CD14-positive monocyte (primary cell): ENCODE measurements around the gene ZNF410. TPM values are rescaled to one million over a fixed set of nuclear protein-coding genes. Genes with fewer than 3 reads are reported as not detected.
A peak's percentile ranks its signal among the peaks of the same experiment; 100 is the strongest.
"Not testable (repeated sequence)": the region's sequence is repeated elsewhere in the genome, so short reads cannot be mapped to it uniquely, and the experiment has no call there.

ENCODE experiments used
- DNase-seq, 3 donors: peaks; one replicate each; pipeline ENCODE4 v3.0.0-alpha.2; 2011 to 2022
- H2AFZ ChIP-seq: 2 replicates; pipeline ENCODE4 v1.6.0; 2012; ENCODE audit warnings: mild to moderate bottlenecking, low read depth, low read length, inconsistent platforms; ENCODE audit not compliant: insufficient read depth, poor library complexity, severe bottlenecking
- H3K27ac ChIP-seq, 2 donors: 1 replicate in 1 of 2; 2 replicates in 1 of 2; pipeline ENCODE4 v1.5.1; 2012 to 2013; ENCODE audit warnings: low read length in 2 of 2, control low read depth in 1 of 2, inconsistent platforms in 1 of 2, low read depth in 1 of 2, mild to moderate bottlenecking in 1 of 2
- H3K27me3 ChIP-seq, 2 donors: one replicate each; pipeline versions ENCODE4 v1.6.0 to v1.6.1; 2011 to 2013; ENCODE audit warnings: low read length in 2 of 2; ENCODE audit not compliant: control insufficient read depth in 2 of 2, insufficient read depth in 2 of 2
- H3K36me3 ChIP-seq, 2 donors: replicated peaks in 1 of 2; 1 replicate in 1 of 2; 2 replicates in 1 of 2; pipeline versions ENCODE4 v1.5.1 to v1.6.1; 2012 to 2013; ENCODE audit warnings: low read length in 2 of 2, control low read depth in 1 of 2, inconsistent platforms in 1 of 2, mild to moderate bottlenecking in 1 of 2; ENCODE audit not compliant: insufficient read depth in 2 of 2, control insufficient read depth in 1 of 2
- H3K4me1 ChIP-seq, 2 donors: 1 replicate in 1 of 2; 2 replicates in 1 of 2; pipeline versions ENCODE4 v1.5.1 to v1.6.1; 2012 to 2013; ENCODE audit warnings: low read length in 2 of 2, control low read depth in 1 of 2, inconsistent platforms in 1 of 2, mild to moderate bottlenecking in 1 of 2, moderate library complexity in 1 of 2; ENCODE audit not compliant: insufficient read depth in 2 of 2, control insufficient read depth in 1 of 2
- H3K4me2 ChIP-seq: replicated peaks from 2 replicates; pipeline ENCODE3; 2012; ENCODE audit warnings: low read length, moderate library complexity, mild to moderate bottlenecking; ENCODE audit not compliant: poor library complexity, severe bottlenecking; ENCODE audit errors: extremely low read depth
- H3K4me3 ChIP-seq, 3 experiments: fragments of 200-600 bp in 1 of 3; sonication (generic) in 1 of 3; replicated peaks in 1 of 3; 1 replicate in 2 of 3; 2 replicates in 1 of 3; pipeline ENCODE4 v1.5.1; 2011 to 2013; ENCODE audit warnings: low read length in 3 of 3, mild to moderate bottlenecking in 3 of 3, control low read depth in 2 of 3, low read depth in 2 of 3, inconsistent platforms in 1 of 3, moderate library complexity in 1 of 3
- H3K79me2 ChIP-seq: 2 replicates; pipeline ENCODE4 v1.6.0; 2012; ENCODE audit warnings: mild to moderate bottlenecking, control low read depth, inconsistent platforms, low read length, moderate library complexity; ENCODE audit not compliant: insufficient read depth
- H3K9ac ChIP-seq: 2 replicates; pipeline ENCODE4 v1.6.0; 2017; ENCODE audit warnings: low read length, mild to moderate bottlenecking; ENCODE audit not compliant: insufficient read depth, poor library complexity, severe bottlenecking
- H3K9me3 ChIP-seq, 2 donors: replicated peaks in 1 of 2; 1 replicate in 1 of 2; 2 replicates in 1 of 2; pipeline versions ENCODE4 v1.5.1 to v1.6.1; 2012 to 2013; ENCODE audit warnings: low read length in 2 of 2, control low read depth in 1 of 2; ENCODE audit not compliant: control insufficient read depth in 1 of 2, insufficient read depth in 1 of 2
- H4K20me1 ChIP-seq: 2 replicates; pipeline ENCODE4 v1.6.0; 2012; ENCODE audit warnings: mild to moderate bottlenecking, low read length, control low read depth, moderate library complexity; ENCODE audit not compliant: insufficient read depth
- H3K27ac Mint-ChIP-seq, 7 donors: one replicate each; pipeline ENCODE4 v1.8.0; 2020; ENCODE audit warnings: mild to moderate bottlenecking in 7 of 7, mixed read lengths in 7 of 7, moderate library complexity in 6 of 7, inconsistent platforms in 2 of 7
- H3K27me3 Mint-ChIP-seq, 3 donors: one replicate each; pipeline ENCODE4 v1.8.0; 2021 to 2022; ENCODE audit warnings: low read depth in 3 of 3, mild to moderate bottlenecking in 3 of 3, mixed read lengths in 3 of 3, moderate library complexity in 3 of 3, inconsistent platforms in 1 of 3
- H3K36me3 Mint-ChIP-seq, 2 donors: one replicate each; pipeline ENCODE4 v1.8.0; 2020; ENCODE audit warnings: mixed read lengths in 2 of 2, inconsistent platforms in 1 of 2, mild to moderate bottlenecking in 1 of 2
- H3K4me1 Mint-ChIP-seq: one replicate; pipeline ENCODE4 v1.8.0; 2020; ENCODE audit warnings: mild to moderate bottlenecking, mixed read lengths
- H3K4me3 Mint-ChIP-seq, 2 donors: one replicate each; pipeline ENCODE4 v1.8.0; 2020; ENCODE audit warnings: mild to moderate bottlenecking in 2 of 2, mixed read lengths in 2 of 2, moderate library complexity in 1 of 2
- H3K9me3 Mint-ChIP-seq, 7 donors: one replicate each; pipeline ENCODE4 v1.8.0; 2020 to 2022; ENCODE audit warnings: mixed read lengths in 7 of 7, mild to moderate bottlenecking in 6 of 7, moderate library complexity in 6 of 7, inconsistent platforms in 2 of 7
- WGBS: methylation state at CpG from one replicate; pipeline ENCODE4 v1.1.5; 2013; ENCODE audit warnings: missing lambda C conversion rate; ENCODE audit not compliant: insufficient coverage; 5-methylcytosine and 5-hydroxymethylcytosine counted together
- intact Hi-C, 2 donors: fragments of 100-400 bp; cut with micrococcal nuclease; formaldehyde crosslinking; loops; one replicate each; pipeline versions ENCODE4 v1.15.0 to v1.15.1; 2023
- polyA minus RNA-seq: library from RNA; depleted of rRNA, polyadenylated mRNA; stranded (reverse); fragments of >200 nt; gene quantifications from 2 replicates; pipeline ENCODE4 v1.2.3, GENCODE V29; 2012
- polyA plus RNA-seq, 3 donors: library from polyadenylated mRNA; depleted of rRNA in 1 of 3; unstranded in 2 of 3; stranded (reverse) in 1 of 3; fragments of 300-500 nt in 2 of 3; fragments of >200 nt in 1 of 3; fragmentation: Illumina TruSeq in 2 of 3; gene quantifications; 1 replicate in 2 of 3; 2 replicates in 1 of 3; pipeline ENCODE4 v1.2.3, GENCODE V29; 2012 to 2021
- total RNA-seq, 12 experiments: library from RNA in 1 of 12; stranded (reverse) in 1 of 12; fragments of 120-200 nt in 1 of 12; gene quantifications; one replicate each; pipeline ENCODE4 v1.2.4 and lab custom pipeline; 2013 to 2026; ENCODE audit warnings: mixed read lengths in 6 of 12, inconsistent platforms in 1 of 12
- TF ChIP-seq, protein P1 (sequence below): fragments of 200-600 bp; IDR thresholded peaks from one replicate; pipeline ENCODE4 v1.8.0; 2022; ENCODE audit warnings: antibody characterized with exemption, mild to moderate bottlenecking

ZNF410 gene, protein sequence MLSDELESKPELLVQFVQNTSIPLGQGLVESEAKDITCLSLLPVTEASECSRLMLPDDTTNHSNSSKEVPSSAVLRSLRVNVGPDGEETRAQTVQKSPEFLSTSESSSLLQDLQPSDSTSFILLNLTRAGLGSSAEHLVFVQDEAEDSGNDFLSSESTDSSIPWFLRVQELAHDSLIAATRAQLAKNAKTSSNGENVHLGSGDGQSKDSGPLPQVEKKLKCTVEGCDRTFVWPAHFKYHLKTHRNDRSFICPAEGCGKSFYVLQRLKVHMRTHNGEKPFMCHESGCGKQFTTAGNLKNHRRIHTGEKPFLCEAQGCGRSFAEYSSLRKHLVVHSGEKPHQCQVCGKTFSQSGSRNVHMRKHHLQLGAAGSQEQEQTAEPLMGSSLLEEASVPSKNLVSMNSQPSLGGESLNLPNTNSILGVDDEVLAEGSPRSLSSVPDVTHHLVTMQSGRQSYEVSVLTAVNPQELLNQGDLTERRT
- total RNA-seq (2013), result 56.6 TPM
- polyA plus RNA-seq, result 10 to 100 TPM; 20.4 to 53.3 (median 42.5) TPM
- polyA minus RNA-seq, result 31.7 and 32.5 TPM in 2 replicates
- 2.9 to 18.7 (median 5.3) reads per million in 11 experiments for total RNA-seq (lab: John Stamatoyannopoulos, UW)

DNA sequence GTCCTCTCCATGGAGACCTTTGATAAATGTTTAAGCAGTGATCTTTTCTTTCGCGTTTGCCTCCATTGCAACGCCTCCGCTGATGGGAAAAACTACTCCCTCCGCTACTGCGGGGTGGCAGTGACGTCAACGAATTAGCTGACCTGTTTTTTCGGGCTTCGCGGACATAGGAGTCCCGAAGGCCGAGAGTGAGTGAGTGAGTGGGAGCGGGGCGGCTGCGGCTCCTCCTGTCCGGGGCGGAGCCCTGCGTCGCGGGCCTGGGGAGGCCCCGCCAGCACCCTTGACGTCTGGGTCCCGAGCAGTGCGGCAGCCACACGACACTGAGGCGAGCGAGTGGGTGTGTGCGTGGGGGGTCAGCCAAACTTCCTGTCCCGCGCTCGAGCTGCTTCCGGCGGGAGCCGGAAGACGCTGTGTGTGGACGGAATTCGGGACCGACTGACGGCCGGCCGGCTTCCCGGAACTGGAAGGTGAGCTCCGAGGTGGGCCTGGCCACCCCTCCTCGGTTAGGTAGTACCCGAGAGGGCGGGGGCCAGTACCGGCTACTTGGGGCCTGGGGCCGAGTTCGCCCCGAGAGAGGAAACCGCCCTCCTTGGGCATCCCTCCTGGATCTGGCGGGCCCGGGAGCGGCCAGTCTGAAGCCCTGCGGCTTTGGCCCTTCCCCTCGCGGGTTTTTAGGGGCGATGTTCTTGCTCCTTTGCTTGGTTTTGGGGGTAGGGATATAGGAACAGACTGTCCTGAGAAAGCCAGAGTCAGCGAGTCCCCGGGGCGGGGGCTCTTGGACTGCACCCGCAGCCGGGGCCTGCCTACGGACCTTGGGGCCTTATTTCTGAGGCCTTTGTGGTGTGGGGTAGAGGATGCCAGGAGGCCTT lies at the start of gene ZNF410:
Gene ZNF410, plus strand, starts transcription at position 411 of the 869 bp plus-strand sequence. CDS start 5,317 bp downstream, outside the sequence.
- DNase-seq, result peak; percentile 94 to 97 (median 95)
- peaks cover 33% of the 10 kb centered on the region for H4K20me1 ChIP-seq
- peak within 1 kb of the TSS; percentile 86 for H3K4me2 ChIP-seq
- WGBS, result under 1% methylated on average over 59 of the region's 65 CpGs
- H3K4me1 ChIP-seq, result peaks cover 19 to 25% of the 10 kb centered on the region in 2 donors
- H3K27me3 ChIP-seq, result no peaks in the 10 kb centered on the region
- TF ChIP-seq, protein P1, sequence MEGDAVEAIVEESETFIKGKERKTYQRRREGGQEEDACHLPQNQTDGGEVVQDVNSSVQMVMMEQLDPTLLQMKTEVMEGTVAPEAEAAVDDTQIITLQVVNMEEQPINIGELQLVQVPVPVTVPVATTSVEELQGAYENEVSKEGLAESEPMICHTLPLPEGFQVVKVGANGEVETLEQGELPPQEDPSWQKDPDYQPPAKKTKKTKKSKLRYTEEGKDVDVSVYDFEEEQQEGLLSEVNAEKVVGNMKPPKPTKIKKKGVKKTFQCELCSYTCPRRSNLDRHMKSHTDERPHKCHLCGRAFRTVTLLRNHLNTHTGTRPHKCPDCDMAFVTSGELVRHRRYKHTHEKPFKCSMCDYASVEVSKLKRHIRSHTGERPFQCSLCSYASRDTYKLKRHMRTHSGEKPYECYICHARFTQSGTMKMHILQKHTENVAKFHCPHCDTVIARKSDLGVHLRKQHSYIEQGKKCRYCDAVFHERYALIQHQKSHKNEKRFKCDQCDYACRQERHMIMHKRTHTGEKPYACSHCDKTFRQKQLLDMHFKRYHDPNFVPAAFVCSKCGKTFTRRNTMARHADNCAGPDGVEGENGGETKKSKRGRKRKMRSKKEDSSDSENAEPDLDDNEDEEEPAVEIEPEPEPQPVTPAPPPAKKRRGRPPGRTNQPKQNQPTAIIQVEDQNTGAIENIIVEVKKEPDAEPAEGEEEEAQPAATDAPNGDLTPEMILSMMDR, result no peak
- peaks cover 31% of the 10 kb centered on the region for H3K4me1 Mint-ChIP-seq
- H3K36me3 ChIP-seq, result peaks cover 2 to 4% of the 10 kb centered on the region in 2 donors
- intact Hi-C loops, result loop anchor here in 1 of 2 donors (2.0 to 5.0 kb wide), 2 partner anchors 34 to 158 kb away; partner anchors contain the start of gene PTGR2
- peak within 1 kb of the TSS; percentile 76 for H2AFZ ChIP-seq
- H3K4me3 Mint-ChIP-seq, result peak within 1 kb of the TSS; percentile 88 to 93
- H3K36me3 Mint-ChIP-seq, result peaks cover 0 to 3% of the 10 kb centered on the region in 2 donors
- H3K4me3 ChIP-seq, result peak within 1 kb of the TSS; percentile 54 to 90 (median 73)
- peak within 1 kb of the TSS; percentile 94 to 98 (median 97) for H3K27ac Mint-ChIP-seq
- peaks cover 65% of the 10 kb centered on the region for H3K79me2 ChIP-seq
- H3K27ac ChIP-seq, result peak within 1 kb of the TSS; percentile 89 to 94
- peak within 1 kb of the TSS; percentile 93 for H3K9ac ChIP-seq
- peaks cover 0 to under 1% (median 0%) of the 10 kb centered on the region in 3 donors for H3K27me3 Mint-ChIP-seq
- no peaks in the 10 kb centered on the region for H3K9me3 Mint-ChIP-seq
- H3K9me3 ChIP-seq, result no peaks in the 10 kb centered on the region

DNA sequence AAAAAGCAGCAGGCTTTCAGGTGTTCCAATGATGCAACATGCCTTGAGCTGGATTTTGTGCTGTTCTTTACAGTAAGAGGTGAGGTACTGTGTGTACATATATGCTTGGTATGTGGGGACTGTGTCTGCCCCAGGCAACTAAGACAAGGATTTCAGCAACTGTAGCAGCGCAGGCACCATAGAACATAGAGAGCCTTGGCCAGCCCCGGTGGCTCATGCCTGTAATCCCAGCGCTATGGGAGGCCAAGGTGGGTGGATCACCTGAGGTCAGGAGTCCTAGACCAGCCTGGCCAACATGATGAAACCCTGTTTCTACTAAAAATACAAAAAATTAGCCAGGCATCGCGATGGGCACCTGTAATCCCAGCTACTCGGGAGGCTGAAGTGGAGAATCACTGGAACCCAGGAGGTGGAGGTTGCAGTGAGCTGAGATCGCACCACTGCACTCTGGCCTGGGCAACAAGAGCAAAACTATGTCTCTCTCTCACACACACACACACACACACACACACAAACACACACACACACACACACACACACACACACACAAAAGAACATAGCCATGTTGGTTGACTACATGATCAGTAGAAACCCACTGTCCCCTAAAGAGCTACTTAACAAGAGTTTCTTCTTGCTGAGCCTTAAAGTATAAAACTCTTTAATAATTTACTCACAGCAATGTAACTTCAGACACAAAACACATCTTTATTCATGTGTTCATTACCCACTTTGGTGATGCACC lies 48.2 kb upstream of the ZNF410 start:
- H3K4me1 Mint-ChIP-seq, result peaks cover 11% of the 10 kb centered on the region
- H3K36me3 Mint-ChIP-seq, H3K9me3 ChIP-seq, H3K27ac Mint-ChIP-seq, H3K9ac ChIP-seq, H3K27me3 Mint-ChIP-seq, H3K36me3 ChIP-seq, H3K9me3 Mint-ChIP-seq, H3K79me2 ChIP-seq, H3K4me3 Mint-ChIP-seq, H3K4me3 ChIP-seq, H4K20me1 ChIP-seq, DNase-seq, H3K4me2 ChIP-seq, H3K4me1 ChIP-seq, H2AFZ ChIP-seq, H3K27me3 ChIP-seq, H3K27ac ChIP-seq, intact Hi-C loops: not testable (repeated sequence)
- WGBS, result 100% methylated on average over 2 of the region's 7 CpGs
